NCI-H2227 (cell line): ENCODE results near the gene PPP1R11.
"Not testable (repeated sequence)": the region's sequence is repeated elsewhere in the genome, so short reads cannot be mapped to it uniquely, and the experiment has no call there.

ENCODE experiments used
- DNase-seq: peaks from one replicate; lab custom pipeline; 2025; ENCODE audit not compliant: unreplicated experiment; lab: John Stamatoyannopoulos, UW

Gene PPP1R11

GRCh38 chr6:30093951-30094661, 27.1 kb downstream of the PPP1R11 start:
- DNase-seq: no peak

- no peak for DNase-seq
These were observed 29.8 kb downstream of the PPP1R11 start for GRCh38 chr6:30096829-30097228.

DNA sequence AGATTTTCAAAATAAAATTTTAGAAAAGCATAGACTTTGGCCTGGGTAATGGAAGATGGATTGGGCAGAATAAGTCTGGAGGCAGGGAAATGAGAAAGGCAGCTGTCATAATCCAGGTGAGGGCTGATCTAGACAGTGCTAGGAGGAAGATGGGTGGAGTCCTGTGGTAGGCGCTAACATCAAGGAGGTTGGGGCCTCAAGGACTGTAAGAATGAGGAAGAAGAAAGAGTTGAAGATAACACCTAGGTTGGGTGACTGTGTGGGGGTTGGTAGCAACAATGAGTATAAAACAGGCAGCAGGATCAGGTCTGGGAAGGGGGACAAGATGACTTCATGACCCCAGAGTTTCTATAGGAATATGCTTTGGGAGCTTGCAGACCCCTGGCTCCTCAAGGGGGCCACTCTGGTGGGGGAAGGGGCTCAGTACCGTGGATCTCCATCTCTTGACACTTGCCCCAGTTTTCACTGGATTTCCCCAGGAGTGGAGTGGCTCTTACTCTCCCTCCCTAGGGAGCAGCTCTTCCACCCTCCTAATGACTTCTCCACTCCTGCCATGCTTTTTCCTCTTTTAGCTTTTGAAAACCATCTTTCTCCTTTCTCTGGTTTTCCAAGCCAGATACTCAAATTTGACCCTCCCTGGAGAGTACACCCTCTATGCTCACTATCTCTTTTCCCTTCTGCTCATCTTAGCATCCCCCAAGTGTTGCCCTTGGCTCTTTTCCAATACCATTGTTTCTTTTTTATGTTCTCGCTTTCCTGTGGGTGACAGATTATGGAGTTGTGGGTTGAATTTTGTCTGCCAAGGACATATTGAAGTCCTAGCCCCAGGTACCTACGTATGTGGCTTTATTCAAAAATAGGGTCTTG, 31.1 kb downstream of the PPP1R11 start:
- no peak for DNase-seq

DNA sequence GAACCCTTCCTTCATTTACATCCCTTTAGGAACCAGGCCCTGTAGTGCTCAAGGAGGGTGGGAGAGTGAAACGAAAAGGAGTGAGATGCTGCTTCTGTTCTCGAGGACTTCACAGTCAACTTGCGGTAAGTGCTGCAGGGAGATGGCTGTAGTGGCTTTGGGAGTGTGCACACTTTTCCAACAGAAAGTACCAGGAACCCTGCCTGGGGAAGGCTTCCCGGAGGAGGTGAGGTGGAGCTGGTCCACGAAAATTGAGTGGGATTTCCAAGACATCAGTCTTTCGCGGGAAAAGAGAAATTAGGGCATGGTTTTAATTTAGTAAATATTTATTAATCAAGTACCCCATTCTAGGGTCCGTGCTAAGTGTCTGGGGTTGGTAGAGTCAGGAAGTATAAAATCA, 33.2 kb downstream of the PPP1R11 start:
- no peak for DNase-seq

GRCh38 chr6:30100585-30101443, 33.8 kb downstream of the PPP1R11 start:
- peak; percentile 26 for DNase-seq

GRCh38 chr6:30101444-30102413, 34.7 kb downstream of the PPP1R11 start:
- DNase-seq: peak; percentile 87

- DNase-seq: no peak
These were observed 35.5 kb downstream of the PPP1R11 start for GRCh38 chr6:30102414-30102969.

DNA sequence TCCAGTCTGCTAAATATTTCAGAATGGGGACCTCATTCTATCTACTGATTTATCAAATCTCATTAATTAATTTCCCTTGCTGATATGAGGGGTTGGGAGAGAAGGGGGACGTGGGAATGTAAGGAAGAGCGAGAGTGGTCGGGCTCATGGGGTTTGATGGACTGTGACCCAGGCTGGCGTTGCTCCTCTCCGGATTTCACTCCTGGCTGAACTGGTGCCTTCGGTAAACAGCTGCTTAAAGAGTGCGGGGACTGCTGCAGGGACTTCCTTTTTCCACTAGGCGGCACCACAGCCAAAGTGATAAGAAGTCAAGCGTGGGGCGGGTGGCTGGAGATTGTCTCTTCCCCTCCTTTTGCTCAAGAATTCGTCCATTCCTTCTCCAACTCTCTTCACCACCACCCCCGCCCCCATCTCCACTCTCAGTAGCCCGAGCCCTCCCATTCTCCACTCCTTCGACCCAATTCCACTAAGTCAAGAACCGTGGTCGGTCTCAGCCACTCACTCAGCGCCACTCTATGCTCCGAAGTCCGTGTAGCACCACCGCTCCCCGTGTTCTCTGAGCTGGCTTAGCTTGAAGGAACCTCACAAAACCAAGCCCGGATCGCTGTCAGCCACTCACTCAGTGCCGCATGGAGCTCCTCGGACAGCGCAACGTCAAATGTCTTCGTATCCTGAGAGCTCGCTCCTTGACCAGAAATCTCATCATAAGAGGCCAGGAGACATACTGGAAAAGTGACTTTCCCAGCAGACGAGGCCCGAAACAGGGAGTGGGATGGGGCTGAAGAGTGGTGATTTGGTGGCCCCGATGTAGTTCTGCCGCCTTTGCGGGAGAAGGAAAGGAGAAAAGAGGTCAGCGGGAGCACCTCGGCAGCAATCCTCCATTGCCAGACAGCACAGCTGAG, 36.2 kb downstream of the PPP1R11 start:
- peak; percentile 91 for DNase-seq

- DNase-seq: no peak
These were observed 36.8 kb downstream of the PPP1R11 start for GRCh38 chr6:30103872-30104179.

GRCh38 chr6:30104661-30105060, 37.7 kb downstream of the PPP1R11 start:
- no peak for DNase-seq

GRCh38 chr6:30111266-30111856, 44.4 kb downstream of the PPP1R11 start:
- DNase-seq: no peak

- DNase-seq: no peak
These were observed 45.5 kb downstream of the PPP1R11 start for GRCh38 chr6:30112402-30112994.

GRCh38 chr6:30113003-30113759, 46.2 kb downstream of the PPP1R11 start, which contains the start of gene TRIM31:
TRIM31 (minus strand) TSS chr6:30113090; CDS start chr6:30112805, 285 bp downstream.
- no peak for DNase-seq

DNA sequence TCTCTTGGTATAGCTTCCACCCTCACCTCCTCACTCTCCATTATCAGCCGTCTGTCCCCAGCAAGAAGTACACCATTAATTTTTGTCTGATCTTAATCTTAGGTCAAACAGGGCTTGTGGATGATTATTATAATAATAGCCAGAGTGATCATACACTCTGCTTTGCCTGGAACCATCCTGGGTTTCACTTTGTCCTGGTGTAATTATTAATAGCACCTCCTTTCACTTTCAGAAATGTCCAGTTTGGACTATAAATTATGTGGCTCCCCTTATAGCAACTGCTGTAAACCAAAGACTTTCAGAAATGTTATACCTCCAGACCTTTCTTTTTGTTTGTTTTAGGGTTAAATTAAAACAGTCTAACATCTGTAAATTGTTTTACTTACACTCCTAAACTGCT, 46.8 kb downstream of the PPP1R11 start:
- DNase-seq: no peak

- no peak for DNase-seq
These were observed 49.7 kb downstream of the PPP1R11 start for GRCh38 chr6:30116724-30117123.

DNA sequence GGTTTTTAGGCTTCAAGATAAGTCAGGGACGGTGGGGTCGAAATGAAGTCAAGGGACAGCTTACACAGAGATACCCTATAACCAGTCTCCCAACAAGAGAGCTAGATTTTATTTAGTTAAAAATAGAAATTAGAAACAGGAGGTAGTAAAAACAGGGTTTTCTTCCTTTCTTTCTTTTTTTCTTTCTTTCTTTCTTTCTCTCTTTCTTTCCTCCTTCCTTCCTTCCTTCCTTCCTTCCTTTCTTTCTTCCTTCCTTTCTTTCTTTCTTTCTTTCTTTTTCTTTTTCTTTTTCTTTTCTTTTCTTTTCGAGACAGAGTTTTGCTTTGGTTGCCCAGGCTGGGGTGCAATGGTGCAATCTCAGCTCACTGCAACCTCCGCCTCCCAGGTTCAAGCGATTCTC, 51.7 kb downstream of the PPP1R11 start:
- DNase-seq: not testable (repeated sequence)
